ENCODE results near the gene STKLD1.
"Not testable (repeated sequence)": the region's sequence is repeated elsewhere in the genome, so short reads cannot be mapped to it uniquely, and the experiment has no call there.

Gene STKLD1

GRCh38 chr9:133445293-133445969 is 69.3 kb downstream of the STKLD1 start:
- DNase-seq, result no peak

- DNase-seq, result no peak
Observed at GRCh38 chr9:133448487-133448972, 72.4 kb downstream of the STKLD1 start.

- DNase-seq, result no peak
Observed at GRCh38 chr9:133449760-133450159, 73.6 kb downstream of the STKLD1 start.

- DNase-seq, result not testable (repeated sequence)
Observed at GRCh38 chr9:133451865-133452264, 75.7 kb downstream of the STKLD1 start.

- no peak for DNase-seq
Observed at GRCh38 chr9:133452562-133452961, 76.4 kb downstream of the STKLD1 start.

- no peak for DNase-seq
Observed at GRCh38 chr9:133453651-133454050, 77.5 kb downstream of the STKLD1 start.

- DNase-seq, result no peak
Observed at GRCh38 chr9:133454325-133454724, 78.2 kb downstream of the STKLD1 start.

GRCh38 chr9:133454943-133455673 is 78.9 kb downstream of the STKLD1 start:
- no peak for DNase-seq
